Type B pancreatic cell (in vitro differentiated cells): Measurements from ENCODE around the gene POLD2. TPM values are rescaled to one million over a fixed set of nuclear protein-coding genes. Genes with fewer than 3 reads are reported as not detected.
A peak's percentile ranks its signal among the peaks of the same experiment; 100 is the strongest.

Experiments used
- DNase-seq: peaks from one replicate; pipeline ENCODE4 v3.0.0; 2021; ENCODE audit warnings: mixed read lengths; ENCODE audit not compliant: unreplicated experiment; ENCODE audit errors: extremely low spot score
- H3K27ac Mint-ChIP-seq: 2 replicates; pipeline ENCODE4 v1.8.0; 2021; ENCODE audit warnings: mild to moderate bottlenecking, mixed read lengths
- H3K27me3 Mint-ChIP-seq: 2 replicates; pipeline ENCODE4 v1.8.0; 2021; ENCODE audit warnings: mixed read lengths
- H3K36me3 Mint-ChIP-seq: 2 replicates; pipeline ENCODE4 v1.8.0; 2021; ENCODE audit warnings: mixed read lengths
- H3K4me1 Mint-ChIP-seq: one replicate; pipeline ENCODE4 v1.8.0; 2021; ENCODE audit warnings: mixed read lengths; ENCODE audit not compliant: unreplicated experiment
- H3K4me3 Mint-ChIP-seq: 2 replicates; pipeline ENCODE4 v1.8.0; 2021; ENCODE audit warnings: mild to moderate bottlenecking, mixed read lengths
- H3K9me3 Mint-ChIP-seq: 2 replicates; pipeline ENCODE4 v1.8.0; 2021; ENCODE audit warnings: mixed read lengths
- total RNA-seq: library from RNA; stranded (reverse); gene quantifications from 2 replicates; pipeline ENCODE4 v1.2.1, GENCODE V29; 2021; ENCODE audit warnings: low replicate concordance
- TF ChIP-seq, protein P1 (sequence below): fragments of 200-600 bp; sonication (generic); conservative IDR thresholded peaks from 2 replicates; pipeline ENCODE4 v1.5.0; 2021; ENCODE audit warnings: antibody characterized with exemption, mild to moderate bottlenecking

The POLD2 gene
- total RNA-seq, 1 donor from 2014 or later: 142 TPM

- no peaks in the 10 kb centered on the region for H3K36me3 Mint-ChIP-seq
- no peaks in the 10 kb centered on the region for H3K9me3 Mint-ChIP-seq
- peak overlapping the region; percentile 72 for H3K4me3 Mint-ChIP-seq
- no peak overlapping the region for H3K27ac Mint-ChIP-seq
- DNase-seq: peak; percentile 82
- TF ChIP-seq, protein P1, sequence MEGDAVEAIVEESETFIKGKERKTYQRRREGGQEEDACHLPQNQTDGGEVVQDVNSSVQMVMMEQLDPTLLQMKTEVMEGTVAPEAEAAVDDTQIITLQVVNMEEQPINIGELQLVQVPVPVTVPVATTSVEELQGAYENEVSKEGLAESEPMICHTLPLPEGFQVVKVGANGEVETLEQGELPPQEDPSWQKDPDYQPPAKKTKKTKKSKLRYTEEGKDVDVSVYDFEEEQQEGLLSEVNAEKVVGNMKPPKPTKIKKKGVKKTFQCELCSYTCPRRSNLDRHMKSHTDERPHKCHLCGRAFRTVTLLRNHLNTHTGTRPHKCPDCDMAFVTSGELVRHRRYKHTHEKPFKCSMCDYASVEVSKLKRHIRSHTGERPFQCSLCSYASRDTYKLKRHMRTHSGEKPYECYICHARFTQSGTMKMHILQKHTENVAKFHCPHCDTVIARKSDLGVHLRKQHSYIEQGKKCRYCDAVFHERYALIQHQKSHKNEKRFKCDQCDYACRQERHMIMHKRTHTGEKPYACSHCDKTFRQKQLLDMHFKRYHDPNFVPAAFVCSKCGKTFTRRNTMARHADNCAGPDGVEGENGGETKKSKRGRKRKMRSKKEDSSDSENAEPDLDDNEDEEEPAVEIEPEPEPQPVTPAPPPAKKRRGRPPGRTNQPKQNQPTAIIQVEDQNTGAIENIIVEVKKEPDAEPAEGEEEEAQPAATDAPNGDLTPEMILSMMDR: no peak
- peaks cover 21% of the 10 kb centered on the region for H3K27me3 Mint-ChIP-seq
- peaks cover 19% of the 10 kb centered on the region for H3K4me1 Mint-ChIP-seq
These were observed 22.9 kb upstream of the POLD2 start for GRCh38 chr7:44145969-44146911.

DNA sequence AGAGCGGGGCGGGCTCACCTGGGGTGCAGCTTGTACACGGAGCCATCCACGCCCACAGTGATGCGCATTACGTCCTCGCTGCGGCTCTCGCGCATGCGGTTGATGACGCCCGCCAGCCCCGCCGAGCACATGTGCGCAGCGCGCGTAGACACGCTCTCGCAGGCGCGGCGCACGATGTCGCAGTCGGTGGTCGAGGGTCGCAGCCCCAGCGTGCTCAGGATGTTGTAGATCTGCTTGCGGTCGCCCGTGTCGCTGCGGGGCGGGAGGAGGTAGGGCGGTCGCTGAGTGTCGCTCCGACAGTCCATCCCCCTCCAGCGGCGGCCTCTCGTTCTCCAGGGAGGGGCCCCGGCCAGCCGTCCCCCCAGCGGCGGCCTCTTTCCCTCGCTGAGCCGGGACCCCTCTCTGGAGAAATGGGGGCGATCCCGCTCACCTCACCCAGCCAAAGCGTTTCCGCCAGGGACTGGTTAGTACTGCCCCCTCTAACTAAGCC lies 22.2 kb upstream of the POLD2 start:
- H3K27ac Mint-ChIP-seq: no peak overlapping the region
- no peaks in the 10 kb centered on the region for H3K9me3 Mint-ChIP-seq
- peak overlapping the region; percentile 72 for H3K4me3 Mint-ChIP-seq
- no peaks in the 10 kb centered on the region for H3K36me3 Mint-ChIP-seq
- peaks cover 15% of the 10 kb centered on the region for H3K4me1 Mint-ChIP-seq
- H3K27me3 Mint-ChIP-seq: peaks cover 21% of the 10 kb centered on the region
- TF ChIP-seq, protein P1: no peak
- DNase-seq: no peak

- H3K36me3 Mint-ChIP-seq: no peaks in the 10 kb centered on the region
- no peak overlapping the region for H3K4me3 Mint-ChIP-seq
- TF ChIP-seq, protein P1: no peak
- no peaks in the 10 kb centered on the region for H3K9me3 Mint-ChIP-seq
- H3K27ac Mint-ChIP-seq: no peak overlapping the region
- no peak for DNase-seq
- H3K4me1 Mint-ChIP-seq: peaks cover 11% of the 10 kb centered on the region
- peaks cover 21% of the 10 kb centered on the region for H3K27me3 Mint-ChIP-seq
These were observed 21.7 kb upstream of the POLD2 start for GRCh38 chr7:44144968-44145478.

DNA sequence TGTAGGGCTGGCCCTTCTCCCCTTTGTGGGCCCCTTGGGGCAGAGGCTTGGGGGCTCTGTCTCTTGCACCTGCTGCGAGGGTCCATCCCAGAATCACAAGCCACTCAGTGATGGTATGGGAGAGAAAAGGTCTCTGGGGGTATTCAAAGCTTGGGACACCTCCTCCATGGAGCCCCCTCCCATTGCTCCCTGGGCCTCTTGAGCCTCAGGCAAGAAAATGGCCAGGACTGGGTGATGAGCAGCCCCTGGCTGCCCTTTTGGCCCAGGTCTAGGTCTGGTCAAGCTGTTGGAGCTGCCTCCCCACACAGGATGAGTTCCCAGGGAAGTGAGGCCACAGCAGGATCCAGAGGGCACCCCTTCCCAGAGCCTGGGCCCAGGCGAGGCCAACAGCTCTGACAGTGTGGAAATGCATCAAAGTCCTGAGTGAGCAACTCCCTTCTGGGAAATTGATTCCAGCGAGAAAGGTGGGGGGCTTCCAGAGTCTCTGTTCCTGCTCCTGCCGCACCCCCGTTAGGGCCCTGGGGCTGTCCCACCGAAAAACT lies 21.1 kb upstream of the POLD2 start:
- Mint-ChIP-seq H3K4me1 (peaks cover 11% of the 10 kb centered on the region), H3K4me3 (no peak overlapping the region), H3K9me3 (no peaks in the 10 kb centered on the region), H3K36me3 (no peaks in the 10 kb centered on the region), H3K27me3 (peaks cover 21% of the 10 kb centered on the region), H3K27ac (no peak overlapping the region)
- TF ChIP-seq, protein P1: no peak
- no peak for DNase-seq

GRCh38 chr7:44143646-44144250 lies 20.4 kb upstream of the POLD2 start:
- DNase-seq: no peak
- Mint-ChIP-seq H3K4me1 (peaks cover 11% of the 10 kb centered on the region), H3K4me3 (peak overlapping the region; percentile 0), H3K36me3 (no peaks in the 10 kb centered on the region), H3K27me3 (peaks cover 21% of the 10 kb centered on the region), H3K9me3 (no peaks in the 10 kb centered on the region), H3K27ac (no peak overlapping the region)
- TF ChIP-seq, protein P1: no peak
